Neural crest cell (in vitro differentiated cells): ENCODE data around the gene GRK6. TPM values are rescaled to one million over a fixed set of nuclear protein-coding genes. Genes with fewer than 3 reads are reported as not detected.

Experiments
- DNase-seq: peaks from one replicate; pipeline ENCODE4 v3.0.0; 2021; ENCODE audit warnings: low read depth, mixed read lengths, low spot score
- H3K27ac Mint-ChIP-seq: one replicate; pipeline ENCODE4 v1.8.0; 2021; ENCODE audit warnings: mild to moderate bottlenecking, mixed read lengths; ENCODE audit not compliant: unreplicated experiment
- H3K27me3 Mint-ChIP-seq: 2 replicates; pipeline ENCODE4 v1.8.0; 2021; ENCODE audit warnings: low read depth, mild to moderate bottlenecking, mixed read lengths
- H3K36me3 Mint-ChIP-seq: 2 replicates; pipeline ENCODE4 v1.8.0; 2021; ENCODE audit warnings: low read depth, mild to moderate bottlenecking, mixed read lengths
- H3K4me1 Mint-ChIP-seq: 2 replicates; pipeline ENCODE4 v1.8.0; 2021; ENCODE audit warnings: mixed read lengths
- H3K4me3 Mint-ChIP-seq: one replicate; pipeline ENCODE4 v1.8.0; 2021; ENCODE audit warnings: mild to moderate bottlenecking, mixed read lengths
- H3K9me3 Mint-ChIP-seq: 2 replicates; pipeline ENCODE4 v1.8.0; 2021; ENCODE audit warnings: mixed read lengths
- CTCF ChIP-seq: fragments of 200-600 bp; sonication (generic); conservative IDR thresholded peaks from 2 replicates; pipeline ENCODE4 v1.5.0; 2021; ENCODE audit warnings: antibody characterized with exemption, mild to moderate bottlenecking
- total RNA-seq: library from RNA; stranded (reverse); gene quantifications from 2 replicates; pipeline ENCODE4 v1.2.1, GENCODE V29; 2021

The GRK6 gene
- total RNA-seq, 1 donor from 2014 or later = 54.9 TPM

GRCh38 chr5:177388521-177389052, 37.9 kb upstream of the GRK6 start:
- no peak overlapping the region for H3K4me3 Mint-ChIP-seq
- no peak overlapping the region for H3K27ac Mint-ChIP-seq
- H3K27me3 Mint-ChIP-seq = peaks cover 4% of the 10 kb centered on the region
- H3K36me3 Mint-ChIP-seq = no peaks in the 10 kb centered on the region
- no peak for TF ChIP-seq CTCF
- H3K4me1 Mint-ChIP-seq = peaks cover 34% of the 10 kb centered on the region
- DNase-seq = no peak
- H3K9me3 Mint-ChIP-seq = no peaks in the 10 kb centered on the region

DNA sequence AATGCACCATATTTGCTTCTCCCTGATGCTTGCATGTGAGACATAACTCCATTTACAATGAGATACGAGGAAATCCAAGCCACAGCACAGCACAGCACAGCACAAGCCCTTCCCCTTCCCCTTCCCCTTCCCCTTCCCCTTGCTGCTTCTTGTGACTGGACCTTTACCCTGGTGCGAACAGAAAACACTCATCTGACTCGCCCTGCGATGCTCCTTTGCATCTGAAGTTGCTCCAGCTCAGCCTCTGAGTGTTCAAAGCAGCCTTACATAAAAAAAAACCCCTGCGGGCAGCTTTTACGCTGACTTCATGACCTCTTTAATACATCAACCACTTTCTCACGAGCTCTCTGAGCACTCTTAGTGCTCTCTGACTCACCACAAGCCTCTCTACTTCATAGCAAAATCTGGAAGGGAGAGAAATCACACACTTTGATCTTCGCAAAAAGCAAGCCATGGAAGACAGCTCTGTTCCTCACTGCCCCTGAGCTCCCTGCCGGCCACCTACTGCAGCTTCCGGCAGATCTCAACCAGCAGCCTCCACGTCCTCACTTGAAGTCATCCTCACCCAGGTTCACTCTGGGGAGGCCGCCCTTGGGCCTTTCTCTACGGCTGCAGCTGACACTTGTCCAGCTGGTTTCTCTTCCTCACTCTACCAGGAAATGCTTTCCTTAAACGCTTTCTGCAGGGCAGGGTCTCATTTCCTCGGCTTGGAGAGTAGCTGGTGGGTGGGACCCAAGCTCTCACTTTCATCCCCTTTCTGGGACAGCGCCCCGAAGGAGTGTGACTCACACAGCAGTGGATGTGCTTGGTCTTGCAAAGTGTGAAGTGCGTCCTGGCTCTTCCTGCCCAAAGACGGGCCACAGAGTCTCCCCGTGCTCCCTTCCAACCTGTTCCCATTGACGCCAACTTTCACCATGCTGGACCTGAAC, 37.0 kb upstream of the GRK6 start:
- no peak for TF ChIP-seq CTCF
- Mint-ChIP-seq H3K36me3 (no peaks in the 10 kb centered on the region), H3K27me3 (peaks cover 3% of the 10 kb centered on the region), H3K4me1 (peaks cover 34% of the 10 kb centered on the region), H3K4me3 (peak overlapping the region; percentile 0), H3K27ac (peak overlapping the region; percentile 72), H3K9me3 (no peaks in the 10 kb centered on the region)
- DNase-seq = peak; percentile 23

DNA sequence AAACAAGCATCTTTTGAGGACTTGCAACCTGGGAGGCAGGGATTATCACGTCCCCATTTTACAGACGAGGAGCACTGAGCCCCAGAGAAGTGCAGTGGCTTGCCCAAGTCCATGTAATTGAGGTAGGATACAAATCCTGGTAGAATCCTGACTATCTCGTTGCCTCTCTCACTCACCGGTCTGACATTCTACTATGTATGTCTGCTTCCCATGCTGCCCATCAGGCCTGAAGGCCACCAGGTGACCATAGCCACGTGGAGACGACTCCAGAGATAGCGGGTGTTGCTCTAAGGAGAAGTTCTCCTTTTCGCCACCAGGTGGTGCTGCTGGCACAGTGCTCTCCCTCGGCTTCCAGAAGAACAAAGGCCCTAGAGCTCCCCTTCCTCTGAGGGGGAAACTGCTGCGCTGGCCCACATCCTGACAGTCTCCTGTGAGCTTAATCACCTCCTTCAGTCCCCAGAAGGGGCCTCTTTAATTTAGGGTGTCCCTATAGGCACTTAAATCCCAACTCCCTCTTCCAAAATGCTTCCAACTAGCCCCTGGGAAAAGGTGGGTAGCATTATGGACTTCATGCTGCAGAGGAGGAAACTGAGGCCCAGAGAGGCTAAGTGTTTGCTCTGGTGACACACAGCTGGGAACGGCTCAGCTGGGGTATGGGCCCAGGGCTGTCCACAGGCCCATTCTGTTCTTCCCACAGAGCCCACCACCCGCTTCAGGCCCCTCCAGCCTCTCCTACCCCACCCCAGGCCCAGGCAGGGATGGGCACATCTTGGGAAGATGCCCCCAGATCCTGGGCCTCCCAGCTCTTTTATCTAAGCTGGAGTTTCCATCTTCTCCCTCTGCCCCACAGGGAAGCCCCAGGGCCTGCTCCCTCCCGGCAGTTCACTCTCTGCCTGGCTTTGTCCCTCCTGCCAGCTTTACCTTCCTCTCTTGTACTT, 35.8 kb upstream of the GRK6 start:
- DNase-seq = peak; percentile 91
- Mint-ChIP-seq H3K27ac (peak overlapping the region; percentile 88), H3K4me1 (peaks cover 34% of the 10 kb centered on the region), H3K4me3 (peak overlapping the region; percentile 13), H3K27me3 (peaks cover 3% of the 10 kb centered on the region), H3K36me3 (no peaks in the 10 kb centered on the region), H3K9me3 (no peaks in the 10 kb centered on the region)
- peak; percentile 99 for TF ChIP-seq CTCF

DNA sequence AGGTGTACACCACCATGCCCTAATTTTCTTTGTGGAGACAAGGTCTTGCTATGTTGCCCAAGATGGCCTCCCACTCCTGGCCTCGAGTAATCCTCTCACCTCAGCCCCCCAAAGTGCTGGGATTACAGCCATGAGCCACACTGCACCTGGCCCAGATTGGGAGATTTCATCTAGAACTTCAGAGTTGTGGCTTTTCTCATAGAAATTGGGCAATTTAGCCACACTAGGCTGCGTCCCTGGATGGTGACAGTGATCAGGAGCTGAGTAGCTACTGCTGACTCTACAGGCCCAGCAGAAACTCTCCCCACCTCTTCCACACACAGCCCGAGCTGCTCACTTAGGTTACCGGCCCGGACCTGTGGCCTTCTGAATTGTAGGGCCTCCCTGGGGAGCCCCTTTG, 33.7 kb upstream of the GRK6 start:
- TF ChIP-seq CTCF = no peak
- peak overlapping the region; percentile 91 for H3K27ac Mint-ChIP-seq
- no peak overlapping the region for H3K4me3 Mint-ChIP-seq
- H3K4me1 Mint-ChIP-seq = peaks cover 34% of the 10 kb centered on the region
- H3K36me3 Mint-ChIP-seq = no peaks in the 10 kb centered on the region
- H3K9me3 Mint-ChIP-seq = no peaks in the 10 kb centered on the region
- DNase-seq = no peak
- H3K27me3 Mint-ChIP-seq = peaks cover 3% of the 10 kb centered on the region

- Mint-ChIP-seq H3K27ac (peak overlapping the region; percentile 91), H3K36me3 (no peaks in the 10 kb centered on the region), H3K9me3 (no peaks in the 10 kb centered on the region), H3K4me1 (peaks cover 33% of the 10 kb centered on the region), H3K4me3 (no peak overlapping the region), H3K27me3 (peaks cover 3% of the 10 kb centered on the region)
- no peak for DNase-seq
- TF ChIP-seq CTCF = no peak
Observed at GRCh38 chr5:177393206-177393765, 33.2 kb upstream of the GRK6 start.
